SK-MEL-5 (cell line): Measurements from ENCODE around the gene MEPCE. TPM values are rescaled to one million over a fixed set of nuclear protein-coding genes. Genes with fewer than 3 reads are reported as not detected.
A peak's percentile ranks its signal among the peaks of the same experiment; 100 is the strongest.
"Not testable (repeated sequence)": the region's sequence is repeated elsewhere in the genome, so short reads cannot be mapped to it uniquely, and the experiment has no call there.

Source experiments
- DNase-seq: peaks from one replicate; pipeline ENCODE4 v3.0.0-alpha.2; 2016; ENCODE audit warnings: low read depth, low spot score
- in situ Hi-C: cut with HindIII; loops from 2 replicates; pipeline ENCODE4 v1.10.0; 2016; ENCODE audit warnings: low sequenced_read_pairs, high pct_unique_total_duplicates, low pct_unique_long_range_greater_than_20kb
- polyA plus RNA-seq, 2 experiments: library from polyadenylated mRNA; depleted of rRNA; stranded (reverse); fragments of >200 nt; gene quantifications; 2 replicates each; pipeline ENCODE4 v1.2.3, GENCODE V29; 2015
- total RNA-seq: library from RNA; depleted of rRNA; stranded (reverse); fragments of >200 nt; shearing (Covaris generic); gene quantifications from 2 replicates; pipeline ENCODE4 v1.2.3, GENCODE V29; 2014; rRNA removed

Gene MEPCE
- total RNA-seq = 48.2 and 53.5 TPM in 2 replicates
- 51.1 and 54.2 TPM in 2 replicates for polyA plus RNA-seq (2015; cell fraction: cytosol; rRNA removed)
- polyA plus RNA-seq (2015; cell fraction: nucleus; rRNA removed) = 41.9 and 42.1 TPM in 2 replicates

DNA sequence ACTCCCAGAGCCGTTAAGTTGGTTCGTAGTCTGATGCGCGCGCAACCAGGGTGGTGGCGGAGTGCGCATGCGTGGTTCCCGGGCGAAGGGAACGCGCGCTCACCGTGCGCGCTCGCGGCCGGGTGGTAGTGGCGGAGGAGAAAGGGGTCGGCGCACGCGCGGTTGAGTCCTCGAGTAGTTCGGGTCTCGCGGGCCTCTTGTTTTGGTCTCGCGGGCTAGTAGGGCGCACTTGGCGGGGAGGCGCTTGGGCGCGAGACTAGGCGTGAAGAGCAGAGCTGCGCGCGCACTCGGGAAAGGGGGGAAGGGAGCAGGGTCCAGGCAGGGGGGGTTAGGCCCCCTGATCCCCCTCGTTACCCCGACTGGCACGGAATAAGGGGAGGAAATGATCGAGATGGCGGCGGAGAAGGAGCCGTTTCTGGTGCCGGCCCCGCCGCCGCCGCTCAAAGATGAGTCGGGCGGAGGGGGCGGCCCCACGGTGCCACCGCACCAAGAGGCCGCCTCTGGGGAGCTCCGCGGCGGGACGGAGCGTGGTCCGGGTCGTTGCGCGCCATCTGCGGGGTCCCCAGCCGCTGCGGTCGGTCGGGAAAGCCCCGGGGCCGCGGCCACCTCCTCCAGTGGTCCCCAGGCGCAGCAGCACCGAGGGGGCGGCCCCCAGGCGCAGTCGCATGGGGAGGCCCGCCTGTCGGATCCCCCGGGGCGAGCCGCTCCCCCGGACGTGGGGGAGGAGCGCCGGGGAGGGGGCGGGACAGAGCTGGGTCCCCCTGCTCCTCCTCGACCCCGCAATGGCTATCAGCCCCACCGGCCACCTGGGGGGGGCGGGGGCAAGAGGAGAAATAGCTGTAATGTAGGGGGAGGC is at the start of gene MEPCE:
TSS of gene MEPCE (plus strand) at position 195 of the 856 bp plus-strand sequence. CDS start at position 383, 188 bp downstream.
- DNase-seq = peak; percentile 99
- in situ Hi-C loops = no loop called here

- in situ Hi-C loops = no loop called here
Measured at GRCh38 chr7:100380196-100380595, 49.4 kb upstream of the MEPCE start.

GRCh38 chr7:100381531-100382233 is 47.9 kb upstream of the MEPCE start:
- DNase-seq, in situ Hi-C loops: not testable (repeated sequence)

More at GRCh38 chr7:100380196-100380595, 49.4 kb upstream of the MEPCE start:
- DNase-seq = no peak

GRCh38 chr7:100382234-100382853 is 47.3 kb upstream of the MEPCE start:
- DNase-seq, in situ Hi-C loops: not testable (repeated sequence)

DNA sequence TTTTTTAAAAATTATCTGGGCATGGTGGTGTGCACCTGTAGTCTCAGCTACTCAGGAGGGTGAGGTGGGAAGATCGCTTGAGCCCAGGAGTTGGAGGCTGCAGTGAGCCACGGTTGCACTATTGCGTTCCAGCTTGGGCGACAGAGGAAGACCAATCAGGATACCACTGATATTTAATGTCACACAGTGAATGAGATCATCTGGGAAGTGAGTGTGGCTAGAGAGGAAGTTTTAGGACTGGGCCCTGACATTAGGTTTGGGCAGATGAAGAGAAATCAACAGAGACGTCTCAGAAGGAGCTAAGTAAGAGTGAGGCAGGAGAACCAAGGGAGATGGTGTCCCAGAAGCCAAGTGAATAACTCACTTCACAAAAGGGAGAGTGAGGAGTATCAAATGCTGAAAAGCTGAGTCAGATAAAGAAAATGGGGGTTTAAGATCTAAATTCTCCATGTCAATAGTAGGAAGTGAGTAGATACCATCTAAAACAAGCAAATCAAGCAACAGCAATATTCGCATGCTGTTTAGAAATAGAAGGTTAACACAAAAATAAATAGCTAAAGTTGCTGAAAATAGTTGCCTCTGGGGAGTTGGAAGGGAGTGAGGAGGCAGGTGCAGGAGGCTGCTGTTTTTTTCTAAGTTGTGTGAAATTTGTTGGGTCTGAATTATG is 44.9 kb upstream of the MEPCE start:
- no peak for DNase-seq
- in situ Hi-C loops = no loop called here

DNA sequence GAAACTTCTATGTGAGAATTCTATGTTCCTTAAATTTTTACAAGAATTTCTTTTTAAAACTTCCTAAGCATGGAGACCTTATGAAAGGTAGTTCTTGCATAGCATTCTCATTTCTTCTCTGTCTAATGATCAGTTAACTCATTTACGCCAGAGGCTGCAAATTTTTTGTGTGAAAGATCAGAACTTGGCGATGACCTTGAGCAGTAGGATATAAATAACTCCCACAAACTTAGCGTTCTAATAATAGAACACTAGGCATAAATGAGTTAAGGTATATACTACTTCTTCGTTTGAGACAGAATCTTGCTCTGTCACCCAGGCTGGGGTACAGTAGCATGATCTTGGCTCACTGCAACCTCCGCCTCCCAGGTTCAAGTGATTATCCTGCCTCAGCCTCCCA is 42.7 kb upstream of the MEPCE start:
- in situ Hi-C loops = no loop called here

DNA sequence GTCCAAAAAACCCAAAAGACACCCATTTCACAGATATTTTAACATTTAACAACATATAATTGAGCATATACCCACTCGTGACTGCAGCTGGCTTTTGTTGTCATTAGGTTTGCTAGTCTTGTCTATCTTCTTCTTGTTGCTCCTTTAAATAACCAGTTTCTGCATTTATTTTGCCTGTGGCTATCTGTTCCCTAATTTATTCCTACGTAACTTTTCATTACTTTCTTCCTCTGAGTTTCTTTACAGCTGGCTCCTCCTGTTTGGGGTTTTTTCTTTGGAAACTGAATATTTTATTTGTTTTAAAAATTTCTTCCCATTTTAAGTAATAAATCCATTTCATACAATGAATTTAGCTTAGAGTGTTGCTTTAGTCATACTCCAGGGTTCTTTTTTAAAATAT is 41.9 kb upstream of the MEPCE start:
- in situ Hi-C loops = no loop called here
- no peak for DNase-seq

More for the DNA sequence above, 42.7 kb upstream of the MEPCE start:
- no peak for DNase-seq

- in situ Hi-C loops = no loop called here
- no peak for DNase-seq
Measured at GRCh38 chr7:100389437-100390088, 40.1 kb upstream of the MEPCE start.

DNA sequence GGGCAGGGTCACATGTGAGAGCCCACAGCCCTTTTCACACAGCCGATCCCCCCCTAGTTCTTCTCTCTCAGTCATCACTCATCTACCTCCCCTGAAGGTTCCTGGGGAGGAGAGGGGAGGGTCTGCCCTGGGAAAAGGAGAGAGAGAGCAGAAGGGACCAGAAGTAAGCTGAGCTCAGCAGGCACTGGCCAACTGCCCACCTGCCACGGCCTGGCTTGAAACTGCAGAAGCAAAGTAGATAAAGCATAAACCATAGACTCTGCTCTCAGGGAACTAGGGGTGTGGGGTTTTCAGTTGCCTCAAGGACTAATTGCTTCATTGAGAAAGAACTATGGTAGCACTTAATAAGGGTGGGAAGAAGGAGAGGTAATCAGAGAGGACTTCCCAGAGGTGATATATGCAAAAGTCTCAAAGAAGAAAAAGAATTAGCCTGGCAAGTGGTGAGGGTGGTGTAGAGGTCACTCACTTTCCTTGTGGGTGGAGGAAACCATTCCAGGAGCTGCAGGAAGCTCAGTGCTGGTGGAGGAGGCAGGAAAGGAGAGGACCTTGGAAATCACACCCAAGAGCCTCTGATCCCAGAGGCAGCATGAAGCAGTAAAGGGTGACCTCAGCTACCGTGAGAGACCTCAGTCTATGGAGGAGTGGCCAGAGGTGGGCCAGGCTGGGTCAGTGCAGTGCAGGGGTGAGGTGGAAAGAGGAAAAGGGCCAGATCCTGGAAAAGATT is 39.2 kb upstream of the MEPCE start:
- DNase-seq = no peak
- in situ Hi-C loops = no loop called here

DNA sequence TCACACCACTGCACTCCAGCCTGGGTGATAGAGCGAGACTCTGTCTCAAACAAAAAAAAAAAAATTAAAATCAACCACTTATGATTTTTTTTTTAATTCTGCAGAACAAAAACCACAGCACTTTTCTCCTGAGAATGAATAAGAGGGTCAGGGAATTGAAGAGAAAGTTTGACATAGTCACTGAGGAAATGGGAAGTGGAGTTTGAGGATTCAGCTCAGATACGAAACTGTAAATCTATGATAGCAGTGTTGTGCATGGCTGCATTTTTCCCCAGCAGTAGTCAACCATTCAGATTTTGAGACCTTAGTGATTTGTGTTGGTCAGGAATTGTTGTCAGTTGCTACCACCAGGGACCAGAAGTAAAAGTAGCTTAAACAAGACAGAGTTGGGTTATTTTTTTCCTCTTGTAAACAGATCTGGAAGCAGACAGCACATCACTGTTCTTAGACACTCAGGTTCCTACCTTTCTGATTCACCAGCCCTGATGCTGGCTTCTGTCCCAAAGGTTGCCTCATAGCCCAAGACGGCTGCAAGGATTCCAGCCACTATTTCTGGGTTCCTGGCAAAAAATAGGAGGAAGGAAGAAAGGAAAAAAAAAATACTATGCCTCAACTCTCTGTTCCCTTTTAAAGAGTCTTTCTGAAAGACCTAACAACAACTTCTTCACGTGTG is 36.3 kb upstream of the MEPCE start:
- in situ Hi-C loops = no loop called here
- DNase-seq = no peak

DNA sequence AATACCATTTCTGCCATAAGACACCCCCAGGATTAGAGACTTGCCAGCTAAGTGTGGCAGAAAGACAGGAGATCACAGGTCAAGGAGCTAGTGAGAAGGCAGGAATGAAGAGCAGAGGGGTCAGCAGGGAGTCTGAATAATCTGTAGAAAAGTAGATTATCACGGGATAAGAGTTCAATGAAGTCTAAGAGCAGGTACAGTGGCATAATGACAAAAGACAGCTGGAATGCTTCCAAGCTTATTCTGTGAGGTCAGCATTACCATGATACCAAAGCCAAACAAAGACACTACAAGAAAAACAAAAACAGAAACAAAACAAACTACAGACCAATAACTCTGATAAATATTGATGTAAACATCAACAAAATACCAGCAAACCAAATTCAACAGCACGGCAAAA is 35.6 kb upstream of the MEPCE start:
- no peak for DNase-seq
- in situ Hi-C loops = no loop called here

DNA sequence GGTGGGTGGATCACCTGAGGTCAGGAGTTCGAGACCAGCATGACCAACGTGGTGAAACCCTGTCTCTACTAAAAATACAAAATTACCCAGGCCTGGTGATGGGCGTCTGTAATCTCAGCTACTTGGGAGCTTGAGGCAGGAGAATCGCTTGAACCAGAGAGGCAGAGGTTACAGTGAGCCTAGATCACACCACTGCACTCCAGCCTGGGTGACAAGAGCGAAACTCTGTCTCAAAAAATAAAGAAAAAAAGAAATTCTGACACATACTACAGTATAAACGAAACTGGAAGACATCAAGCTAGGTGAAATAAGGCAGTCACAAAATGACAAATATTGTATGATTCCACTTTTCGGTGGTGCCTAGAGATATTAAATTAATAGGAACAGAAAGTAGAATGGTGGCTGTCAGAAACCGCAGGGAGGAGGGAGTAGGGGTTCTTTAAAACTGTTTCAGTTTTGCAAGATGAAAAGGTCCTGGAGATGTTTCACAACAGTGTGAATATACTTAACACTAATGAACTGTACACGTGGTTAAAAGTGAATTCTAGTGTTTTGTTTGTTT is 33.1 kb upstream of the MEPCE start:
- in situ Hi-C loops = no loop called here
- no peak for DNase-seq

DNA sequence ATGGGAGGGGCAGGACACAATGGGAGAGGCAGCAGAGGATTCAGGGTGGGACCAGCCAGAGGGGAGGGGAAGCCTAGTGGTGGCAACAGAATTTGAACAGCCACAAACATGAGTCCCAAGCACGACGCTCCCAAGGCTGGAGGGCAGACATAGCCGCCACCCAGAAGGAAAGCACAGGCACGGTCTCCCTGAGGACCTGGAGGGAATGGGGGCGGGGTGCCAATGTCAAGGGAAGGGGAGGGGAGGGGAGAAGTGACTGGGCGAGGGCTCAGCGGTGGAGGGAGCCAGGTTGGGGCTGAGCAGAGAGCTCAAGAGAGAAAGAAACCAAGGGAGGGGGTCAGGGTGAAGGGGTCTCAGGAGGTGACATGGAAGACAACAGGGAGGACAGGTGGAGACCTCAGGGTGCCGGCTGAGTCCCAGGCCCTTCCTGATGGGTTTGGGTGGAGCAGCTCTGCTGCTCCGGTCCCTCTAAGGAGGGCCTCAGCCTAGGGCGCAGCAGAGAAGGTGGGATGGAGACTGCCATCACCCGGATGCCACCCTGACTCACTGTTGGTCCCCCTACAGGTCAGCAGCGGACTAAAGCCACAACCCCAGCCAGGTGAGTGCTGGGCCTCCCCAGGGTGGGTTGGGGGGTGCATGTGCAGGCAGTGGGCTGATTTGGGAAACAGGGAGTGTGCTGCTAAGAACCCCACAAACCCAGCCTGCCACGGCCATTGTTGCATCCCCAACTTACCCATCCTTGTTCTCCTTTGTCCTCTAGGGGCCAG is 32.1 kb upstream of the MEPCE start:
- in situ Hi-C loops = no loop called here
- no peak for DNase-seq

DNA sequence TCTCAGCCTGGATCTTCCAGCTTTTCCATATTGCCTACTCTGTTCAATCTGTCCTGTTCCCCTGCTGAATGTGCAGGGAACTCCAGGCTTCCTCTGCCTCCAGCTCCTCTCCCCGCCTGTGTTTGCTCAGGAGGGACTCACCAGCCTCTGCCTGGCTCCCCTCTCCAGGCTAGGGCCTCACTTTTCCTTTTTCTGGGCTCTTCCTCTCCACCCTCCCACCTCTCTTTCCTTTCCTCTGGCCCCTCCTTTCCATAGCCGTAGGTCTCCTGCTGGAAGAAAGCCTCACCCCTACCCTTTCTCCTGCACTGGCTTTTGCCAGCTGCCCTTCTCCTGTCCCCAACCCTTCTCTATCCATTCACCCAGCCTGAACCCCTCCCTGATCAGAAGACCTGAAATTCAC is 31.4 kb upstream of the MEPCE start:
- DNase-seq = no peak
- in situ Hi-C loops = no loop called here

DNA sequence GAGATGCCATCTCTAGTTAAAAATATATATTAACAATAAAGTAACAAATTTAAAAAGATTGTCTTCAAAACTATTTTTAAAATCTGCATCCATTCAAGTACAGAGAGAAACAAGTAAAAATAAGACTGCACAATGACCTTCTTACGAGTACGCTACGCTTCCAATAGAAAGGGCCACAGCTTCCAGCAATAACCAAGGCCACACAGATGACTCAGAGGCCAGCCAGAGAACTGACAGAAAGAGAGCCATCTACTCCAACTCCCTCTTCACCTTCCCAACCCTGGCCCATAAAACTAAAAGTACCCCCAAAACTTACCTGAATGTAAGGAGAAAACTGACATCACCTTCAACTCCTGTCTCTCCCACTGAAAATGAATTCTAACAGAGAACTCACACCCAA is 29.6 kb upstream of the MEPCE start:
- DNase-seq = no peak
- in situ Hi-C loops = no loop called here
